ENCODE data around the gene DGKD.
"Not testable (repeated sequence)": the region's sequence is repeated elsewhere in the genome, so short reads cannot be mapped to it uniquely, and the experiment has no call there.

DGKD gene

DNA sequence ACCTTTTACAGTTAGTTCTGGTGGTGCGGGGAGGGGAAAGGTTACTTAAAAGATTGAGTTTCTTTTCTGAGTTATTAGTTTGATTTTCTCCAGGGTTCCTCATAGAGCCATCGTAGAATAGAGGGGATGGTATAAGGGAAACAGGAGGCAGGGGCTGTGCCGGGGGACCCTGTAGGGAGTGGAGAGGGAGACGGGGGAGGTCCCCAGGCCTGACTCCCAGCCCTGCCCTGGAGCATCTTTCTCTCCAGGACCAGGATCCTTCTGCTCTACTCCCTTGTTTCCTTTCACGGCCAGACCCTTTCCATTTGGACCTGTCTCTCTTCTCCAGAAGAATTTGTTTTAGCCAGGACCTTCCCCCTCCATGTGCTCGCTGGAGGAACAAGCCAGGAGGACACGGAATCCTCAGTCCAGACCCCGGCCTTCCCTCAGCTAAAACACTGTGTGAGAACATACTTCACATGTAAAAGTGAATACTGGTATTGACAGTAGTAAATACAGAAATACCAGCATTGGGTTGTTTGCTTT lies 35.4 kb downstream of the DGKD start:
- H3K36me3 ChIP-seq (ENCODE audit: low read length): peaks cover 4% of the 10 kb centered on the region; the same call in 1 of the 2 replicates
- no peak overlapping the region for H2AFZ ChIP-seq (ENCODE audit: low read depth, low read length, severe bottlenecking)
- H3K27ac ChIP-seq (ENCODE audit: low read depth, low read length): no peak overlapping the region
- H3K4me3 ChIP-seq (ENCODE audit: insufficient read depth, low read length, poor library complexity, severe bottlenecking): no peak overlapping the region
- no peak overlapping the region for H3K4me2 ChIP-seq (ENCODE audit: low read depth, low read length, poor library complexity, severe bottlenecking)
- H3K9ac ChIP-seq (ENCODE audit: low read length): no peak overlapping the region
- no peaks in the 10 kb centered on the region for H3K9me3 ChIP-seq (ENCODE audit: insufficient read depth, low read length)
- peaks cover 11% of the 10 kb centered on the region for H3F3A ChIP-seq (ENCODE audit: insufficient read depth)
- no peaks in the 10 kb centered on the region; the same call in 1 of the 2 replicates for H4K20me1 ChIP-seq (ENCODE audit: low read depth, low read length)
- no peaks in the 10 kb centered on the region for H3K27me3 ChIP-seq (ENCODE audit: low read length)
- H3K9me2 ChIP-seq (replicated peaks; ENCODE audit: insufficient read depth, low read length): no peaks in the 10 kb centered on the region
- TF ChIP-seq, protein P1, sequence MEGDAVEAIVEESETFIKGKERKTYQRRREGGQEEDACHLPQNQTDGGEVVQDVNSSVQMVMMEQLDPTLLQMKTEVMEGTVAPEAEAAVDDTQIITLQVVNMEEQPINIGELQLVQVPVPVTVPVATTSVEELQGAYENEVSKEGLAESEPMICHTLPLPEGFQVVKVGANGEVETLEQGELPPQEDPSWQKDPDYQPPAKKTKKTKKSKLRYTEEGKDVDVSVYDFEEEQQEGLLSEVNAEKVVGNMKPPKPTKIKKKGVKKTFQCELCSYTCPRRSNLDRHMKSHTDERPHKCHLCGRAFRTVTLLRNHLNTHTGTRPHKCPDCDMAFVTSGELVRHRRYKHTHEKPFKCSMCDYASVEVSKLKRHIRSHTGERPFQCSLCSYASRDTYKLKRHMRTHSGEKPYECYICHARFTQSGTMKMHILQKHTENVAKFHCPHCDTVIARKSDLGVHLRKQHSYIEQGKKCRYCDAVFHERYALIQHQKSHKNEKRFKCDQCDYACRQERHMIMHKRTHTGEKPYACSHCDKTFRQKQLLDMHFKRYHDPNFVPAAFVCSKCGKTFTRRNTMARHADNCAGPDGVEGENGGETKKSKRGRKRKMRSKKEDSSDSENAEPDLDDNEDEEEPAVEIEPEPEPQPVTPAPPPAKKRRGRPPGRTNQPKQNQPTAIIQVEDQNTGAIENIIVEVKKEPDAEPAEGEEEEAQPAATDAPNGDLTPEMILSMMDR (IDR thresholded peaks at IDR 0.05; ENCODE audit: insufficient read depth, low read length, poor library complexity, severe bottlenecking): no peak
- TF ChIP-seq EZH2phosphoT487 (conservative IDR thresholded peaks at IDR 0.05; ENCODE audit: low read length): no peak
- H3K79me2 ChIP-seq (ENCODE audit: insufficient read depth, low read length): peaks cover 6% of the 10 kb centered on the region; the same call in 1 of the 2 replicates

DNA sequence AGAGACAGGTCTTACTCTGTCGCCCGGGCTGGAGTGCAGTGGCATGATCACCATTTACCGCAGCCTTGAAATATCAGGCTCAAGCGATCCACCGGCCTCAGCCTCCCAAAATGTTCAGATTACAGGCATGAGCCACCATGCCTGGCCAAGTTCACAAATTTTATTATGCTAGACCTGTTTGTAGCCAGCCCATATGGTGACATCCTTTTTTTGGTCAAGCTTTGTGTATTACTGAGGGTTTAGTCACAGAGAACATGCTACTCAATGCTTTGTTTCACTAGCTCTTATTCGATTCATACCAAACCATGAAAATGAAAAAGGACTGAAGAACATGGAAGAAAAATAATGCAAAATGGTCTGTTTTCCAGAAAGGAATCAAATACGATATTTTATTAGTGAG lies 41.4 kb downstream of the DGKD start:
- 0 out of 2 replicates have a peak, but pooled peaks cover 4% of the 10 kb centered on the region for H3K36me3 ChIP-seq (ENCODE audit: low read length)
- no peaks in the 10 kb centered on the region for H3F3A ChIP-seq (ENCODE audit: insufficient read depth)
- no peak overlapping the region for H3K4me3 ChIP-seq (ENCODE audit: insufficient read depth, low read length, poor library complexity, severe bottlenecking)
- no peaks in the 10 kb centered on the region for H3K9me3 ChIP-seq (ENCODE audit: insufficient read depth, low read length)
- H4K20me1 ChIP-seq (ENCODE audit: low read depth, low read length): no peaks in the 10 kb centered on the region
- H2AFZ ChIP-seq (ENCODE audit: low read depth, low read length, severe bottlenecking): no peak overlapping the region
- H3K27me3 ChIP-seq (ENCODE audit: low read length): no peaks in the 10 kb centered on the region
- no peak overlapping the region for H3K9ac ChIP-seq (ENCODE audit: low read length)
- no peaks in the 10 kb centered on the region for H3K9me2 ChIP-seq (replicated peaks; ENCODE audit: insufficient read depth, low read length)
- no peak overlapping the region for H3K27ac ChIP-seq (ENCODE audit: low read depth, low read length)
- no peak for TF ChIP-seq EZH2phosphoT487 (conservative IDR thresholded peaks at IDR 0.05; ENCODE audit: low read length)
- TF ChIP-seq, protein P1 (IDR thresholded peaks at IDR 0.05; ENCODE audit: insufficient read depth, low read length, poor library complexity, severe bottlenecking): no peak
- H3K4me2 ChIP-seq (ENCODE audit: low read depth, low read length, poor library complexity, severe bottlenecking): no peak overlapping the region
- H3K79me2 ChIP-seq (ENCODE audit: insufficient read depth, low read length): no peaks in the 10 kb centered on the region

DNA sequence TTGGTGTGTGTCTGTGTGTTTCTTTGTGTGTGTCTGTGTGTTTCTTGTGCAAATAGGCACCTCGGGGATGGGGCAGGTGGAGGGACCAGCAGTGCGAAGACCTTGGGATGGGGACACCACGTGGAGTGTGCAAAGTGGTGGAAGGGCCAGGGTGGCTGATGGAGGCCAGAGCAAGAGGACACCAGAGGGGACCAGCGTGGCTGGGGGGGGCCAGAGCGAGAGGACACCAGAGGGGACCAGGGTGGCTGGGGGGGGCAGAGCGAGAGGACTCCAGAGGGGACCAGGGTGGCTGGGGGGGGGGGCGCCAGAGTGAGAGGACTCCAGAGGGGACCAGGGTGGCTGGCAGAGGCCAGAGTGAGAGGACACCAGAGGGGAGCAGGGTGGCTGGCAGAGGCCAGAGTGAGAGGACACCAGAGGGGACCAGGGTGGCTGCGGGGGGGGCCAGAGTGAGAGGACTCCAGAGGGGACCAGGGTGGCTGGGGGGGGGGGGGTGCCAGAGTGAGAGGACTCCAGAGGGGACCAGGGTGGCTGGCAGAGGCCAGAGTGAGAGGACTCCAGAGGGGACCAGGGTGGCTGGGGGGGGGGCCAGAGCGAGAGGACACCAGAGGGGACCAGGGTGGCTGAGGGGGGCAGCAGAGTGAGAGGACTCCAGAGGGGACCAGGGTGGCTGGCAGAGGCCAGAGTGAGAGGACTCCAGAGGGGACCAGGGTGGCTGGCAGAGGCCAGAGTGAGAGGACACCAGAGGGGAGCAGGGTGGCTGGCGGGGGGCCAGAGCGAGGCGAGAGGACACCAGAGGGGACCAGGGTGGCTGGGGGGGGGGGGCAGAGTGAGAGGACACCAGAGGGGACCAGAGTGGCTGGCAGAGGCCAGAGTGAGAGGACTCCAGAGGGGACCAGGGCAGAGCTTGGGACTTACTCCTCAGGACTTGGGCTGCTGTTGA lies 42.7 kb downstream of the DGKD start:
- H3K4me2 ChIP-seq (ENCODE audit: low read depth, low read length, poor library complexity, severe bottlenecking); H4K20me1 ChIP-seq (ENCODE audit: low read depth, low read length); H3K4me3 ChIP-seq (ENCODE audit: insufficient read depth, low read length, poor library complexity, severe bottlenecking); H3K9me2 ChIP-seq (replicated peaks; ENCODE audit: insufficient read depth, low read length); H3K36me3 ChIP-seq (ENCODE audit: low read length); H3K9ac ChIP-seq (ENCODE audit: low read length); H3F3A ChIP-seq (ENCODE audit: insufficient read depth); H2AFZ ChIP-seq (ENCODE audit: low read depth, low read length, severe bottlenecking); H3K27ac ChIP-seq (ENCODE audit: low read depth, low read length); H3K79me2 ChIP-seq (ENCODE audit: insufficient read depth, low read length); H3K27me3 ChIP-seq (ENCODE audit: low read length); H3K9me3 ChIP-seq (ENCODE audit: insufficient read depth, low read length): not testable (repeated sequence)
